D721Med (cell line): ENCODE measurements around the gene NFATC2IP.

Experiments used
- DNase-seq: peaks from one replicate; pipeline ENCODE4 v3.0.0; 2011; ENCODE audit warnings: low spot score; ENCODE audit not compliant: insufficient read length
- FAIRE-seq: peaks from 2 replicates; lab custom pipeline; 2011; peaks lifted over from hg19 to GRCh38; lab: Jason Lieb, UNC
- TF ChIP-seq, protein P1 (sequence below): IDR thresholded peaks from 2 replicates; pipeline ENCODE4 v1.5.1; 2012; ENCODE audit warnings: mild to moderate bottlenecking, control low read depth; ENCODE audit not compliant: insufficient read depth; ENCODE audit errors: missing control alignments

Gene NFATC2IP

DNA sequence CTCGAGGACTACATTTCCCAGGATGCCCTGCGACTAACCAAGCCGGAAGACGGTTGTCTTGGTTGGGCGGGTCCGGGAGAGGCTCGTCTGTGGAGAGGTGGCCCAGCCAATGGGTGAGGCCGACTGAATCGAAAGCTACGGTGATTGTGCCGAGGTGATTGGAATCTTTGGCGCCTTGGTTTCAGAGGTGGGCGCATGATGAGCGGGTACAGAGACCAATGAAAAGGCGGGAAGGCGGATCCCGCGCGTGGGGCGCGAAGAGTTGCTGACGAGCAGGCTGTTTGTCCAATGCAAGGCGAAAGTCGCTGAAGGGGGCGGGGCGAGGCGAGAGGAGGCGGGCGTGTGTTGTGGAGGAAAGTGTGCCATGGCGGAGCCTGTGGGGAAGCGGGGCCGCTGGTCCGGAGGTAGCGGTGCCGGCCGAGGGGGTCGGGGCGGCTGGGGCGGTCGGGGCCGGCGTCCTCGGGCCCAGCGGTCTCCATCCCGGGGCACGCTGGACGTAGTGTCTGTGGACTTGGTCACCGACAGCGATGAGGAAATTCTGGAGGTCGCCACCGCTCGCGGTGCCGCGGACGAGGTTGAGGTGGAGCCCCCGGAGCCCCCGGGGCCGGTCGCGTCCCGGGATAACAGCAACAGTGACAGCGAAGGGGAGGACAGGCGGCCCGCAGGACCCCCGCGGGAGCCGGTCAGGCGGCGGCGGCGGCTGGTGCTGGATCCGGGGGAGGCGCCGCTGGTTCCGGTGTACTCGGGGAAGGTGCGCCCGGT, at the start of gene NFATC2IP:
TSS of gene NFATC2IP (plus strand) at position 290 of the 762 bp plus-strand sequence. CDS start at position 365, 75 bp downstream.
- TF ChIP-seq, protein P1, sequence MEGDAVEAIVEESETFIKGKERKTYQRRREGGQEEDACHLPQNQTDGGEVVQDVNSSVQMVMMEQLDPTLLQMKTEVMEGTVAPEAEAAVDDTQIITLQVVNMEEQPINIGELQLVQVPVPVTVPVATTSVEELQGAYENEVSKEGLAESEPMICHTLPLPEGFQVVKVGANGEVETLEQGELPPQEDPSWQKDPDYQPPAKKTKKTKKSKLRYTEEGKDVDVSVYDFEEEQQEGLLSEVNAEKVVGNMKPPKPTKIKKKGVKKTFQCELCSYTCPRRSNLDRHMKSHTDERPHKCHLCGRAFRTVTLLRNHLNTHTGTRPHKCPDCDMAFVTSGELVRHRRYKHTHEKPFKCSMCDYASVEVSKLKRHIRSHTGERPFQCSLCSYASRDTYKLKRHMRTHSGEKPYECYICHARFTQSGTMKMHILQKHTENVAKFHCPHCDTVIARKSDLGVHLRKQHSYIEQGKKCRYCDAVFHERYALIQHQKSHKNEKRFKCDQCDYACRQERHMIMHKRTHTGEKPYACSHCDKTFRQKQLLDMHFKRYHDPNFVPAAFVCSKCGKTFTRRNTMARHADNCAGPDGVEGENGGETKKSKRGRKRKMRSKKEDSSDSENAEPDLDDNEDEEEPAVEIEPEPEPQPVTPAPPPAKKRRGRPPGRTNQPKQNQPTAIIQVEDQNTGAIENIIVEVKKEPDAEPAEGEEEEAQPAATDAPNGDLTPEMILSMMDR: no peak
- DNase-seq (peak; percentile 98), FAIRE-seq (no peak)

DNA sequence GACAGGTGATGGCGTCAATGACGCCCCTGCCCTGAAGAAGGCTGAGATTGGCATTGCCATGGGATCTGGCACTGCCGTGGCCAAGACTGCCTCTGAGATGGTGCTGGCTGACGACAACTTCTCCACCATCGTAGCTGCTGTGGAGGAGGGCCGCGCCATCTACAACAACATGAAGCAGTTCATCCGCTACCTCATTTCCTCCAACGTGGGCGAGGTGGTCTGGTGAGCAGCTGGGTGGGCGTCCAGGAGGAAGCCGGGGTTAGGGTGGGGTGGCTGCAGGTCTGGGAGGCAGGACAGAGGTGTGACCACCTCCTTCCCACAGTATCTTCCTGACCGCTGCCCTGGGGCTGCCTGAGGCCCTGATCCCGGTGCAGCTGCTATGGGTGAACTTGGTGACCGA, 48.9 kb upstream of the NFATC2IP start:
- TF ChIP-seq, protein P1: no peak
- DNase-seq: no peak
- FAIRE-seq: no peak

DNA sequence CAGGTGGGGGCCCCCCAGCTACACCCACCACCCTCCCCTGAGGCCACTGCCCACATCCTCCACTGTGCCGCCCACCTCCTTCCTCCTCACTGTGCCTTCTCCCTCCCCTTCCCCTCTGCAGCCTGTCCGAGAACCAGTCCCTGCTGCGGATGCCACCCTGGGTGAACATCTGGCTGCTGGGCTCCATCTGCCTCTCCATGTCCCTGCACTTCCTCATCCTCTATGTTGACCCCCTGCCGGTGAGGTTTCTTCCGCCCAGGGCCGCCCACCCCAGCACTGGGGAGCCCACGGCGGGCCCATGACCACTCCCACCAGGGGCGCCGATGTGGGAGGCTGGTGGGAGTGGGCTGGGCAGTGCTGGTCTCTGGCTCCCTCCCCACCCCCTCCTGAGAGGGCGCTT, 47.8 kb upstream of the NFATC2IP start:
- TF ChIP-seq, protein P1: no peak
- DNase-seq (no peak), FAIRE-seq (no peak)

DNA sequence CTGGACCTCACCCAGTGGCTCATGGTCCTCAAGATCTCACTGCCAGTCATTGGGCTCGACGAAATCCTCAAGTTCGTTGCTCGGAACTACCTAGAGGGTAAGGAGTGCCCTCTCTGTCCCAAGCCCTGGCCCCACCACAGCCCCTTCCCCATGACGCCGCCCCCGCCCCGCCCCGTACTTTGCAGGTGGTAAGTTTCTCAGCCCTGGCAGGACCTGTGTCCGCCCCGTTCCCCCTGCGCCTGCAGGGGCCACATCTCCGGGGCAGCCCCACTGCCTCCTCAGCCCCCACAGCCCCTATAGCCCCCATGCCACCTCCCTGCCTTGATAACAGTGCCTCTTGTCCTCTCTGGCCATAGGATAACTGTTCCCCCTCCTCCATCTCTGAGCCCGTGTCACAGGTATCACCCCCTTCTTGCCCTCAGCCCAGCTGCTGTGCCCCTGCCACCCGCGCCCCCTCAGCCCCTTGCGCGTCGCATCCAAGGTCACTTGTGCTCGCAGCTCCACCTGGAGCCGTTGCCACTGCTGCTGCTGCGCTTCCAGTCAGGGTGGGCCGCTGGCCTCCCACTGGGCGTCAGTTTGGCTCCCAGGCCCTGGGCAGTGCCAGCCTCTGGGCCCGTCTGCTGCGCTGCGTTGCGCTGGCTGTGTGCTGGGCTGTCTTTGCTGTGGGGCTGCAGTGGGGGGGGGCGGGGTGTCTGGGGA, 47.2 kb upstream of the NFATC2IP start:
- TF ChIP-seq, protein P1: no peak
- DNase-seq (no peak), FAIRE-seq (no peak)

DNA sequence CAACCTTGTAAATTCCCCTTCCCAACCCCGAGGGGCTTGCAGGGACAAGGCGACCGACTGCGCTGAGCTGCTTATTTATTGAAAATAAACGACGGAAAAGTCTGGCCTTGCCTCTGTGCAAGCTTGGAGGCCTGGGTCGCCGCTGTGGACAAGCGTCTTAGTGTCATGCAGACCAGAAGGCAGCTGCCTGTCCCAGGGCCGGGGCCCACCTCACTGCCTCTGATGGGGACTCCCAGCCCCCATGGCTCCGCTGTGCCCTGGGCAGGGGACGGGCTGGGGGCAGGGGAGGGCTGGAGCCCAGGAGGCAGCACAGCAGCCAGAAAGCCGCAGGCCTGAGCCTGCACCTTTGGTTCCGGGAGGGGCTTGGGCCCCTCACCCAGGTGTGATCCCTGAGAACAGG, 46.4 kb upstream of the NFATC2IP start:
- FAIRE-seq: no peak
- DNase-seq: no peak
- TF ChIP-seq, protein P1: no peak

DNA sequence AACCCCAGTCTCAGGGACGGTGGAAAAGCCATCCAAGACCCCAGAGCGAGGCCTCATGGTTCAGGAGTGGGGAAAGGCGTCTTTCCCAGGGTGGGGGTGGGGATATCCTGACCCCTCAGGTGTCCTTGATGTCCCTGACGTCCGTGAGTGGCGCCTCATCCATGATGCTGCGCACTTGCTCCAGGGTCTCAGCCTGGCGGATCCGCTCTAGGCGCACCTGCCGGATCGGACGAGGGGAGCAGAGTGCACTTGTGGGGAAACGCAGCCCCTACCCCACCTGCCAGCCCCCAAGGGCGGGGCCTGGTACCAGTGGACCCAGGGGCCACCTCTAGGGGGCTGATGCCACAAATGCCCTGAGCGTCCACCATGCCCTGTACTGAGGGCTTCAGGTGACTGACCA, 45.9 kb upstream of the NFATC2IP start:
- TF ChIP-seq, protein P1: no peak
- DNase-seq (no peak), FAIRE-seq (no peak)
